Measurements from ENCODE around the gene TRMT2A.

The TRMT2A gene

GRCh38 chr22:20131859-20132685 is 15.0 kb upstream of the TRMT2A start:
- DNase-seq: no peak

GRCh38 chr22:20131597-20131858 is 14.5 kb upstream of the TRMT2A start, which contains the start of gene ZDHHC8:
TSS of gene ZDHHC8 (plus strand) at chr22:20131804. CDS start at chr22:20131948, 144 bp downstream.
- DNase-seq: no peak

- DNase-seq: peak; percentile 83
These were observed 13.9 kb upstream of the TRMT2A start for GRCh38 chr22:20130731-20131596.

- DNase-seq: no peak
These were observed 13.3 kb upstream of the TRMT2A start for GRCh38 chr22:20130319-20130718.

GRCh38 chr22:20129747-20130014 is 12.7 kb upstream of the TRMT2A start:
- no peak for DNase-seq

DNA sequence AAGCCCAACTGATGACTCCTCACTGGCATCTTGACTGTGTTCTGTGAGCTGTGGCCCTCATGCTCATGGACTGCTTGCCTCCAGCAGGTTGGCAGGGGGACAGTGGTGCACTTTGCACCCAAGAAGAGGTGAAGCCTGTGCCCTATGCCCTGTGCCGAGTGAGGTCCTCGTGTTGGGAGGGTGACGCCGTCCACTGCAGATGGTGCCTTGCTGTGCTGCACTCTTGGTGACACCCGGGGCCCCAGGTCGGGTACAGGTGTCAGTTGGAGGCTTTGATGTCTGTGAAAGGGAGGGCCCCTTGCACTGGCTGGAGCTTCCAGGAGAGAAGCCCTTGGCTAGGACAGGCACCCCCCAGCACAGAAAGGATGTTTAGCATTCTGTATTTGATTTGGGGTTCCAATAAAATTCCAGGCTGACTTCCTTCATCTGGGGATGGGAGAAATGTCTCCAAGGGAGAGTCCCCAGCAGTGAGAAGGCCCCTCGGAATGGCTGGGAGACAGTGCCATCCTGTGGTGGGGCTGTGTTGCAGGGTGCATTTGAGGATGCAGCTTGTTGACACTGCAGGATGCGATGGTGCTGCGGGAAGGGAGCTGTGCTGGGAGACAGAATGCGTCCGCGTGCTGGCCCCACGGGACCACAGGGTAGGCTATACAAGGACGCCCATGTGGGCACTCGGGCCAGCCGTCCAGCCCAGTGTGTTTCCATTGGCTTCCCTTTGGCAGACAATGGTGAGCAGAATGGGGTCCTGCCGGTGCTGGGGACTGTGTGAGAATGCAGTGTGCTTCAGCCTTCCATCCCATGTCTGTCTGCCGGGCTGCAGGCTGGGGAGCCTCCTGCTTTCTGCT is 12.1 kb upstream of the TRMT2A start:
- DNase-seq: peak; percentile 78

GRCh38 chr22:20128619-20128901 is 11.5 kb upstream of the TRMT2A start:
- DNase-seq: no peak

- peak; percentile 41 for DNase-seq
These were observed 11.0 kb upstream of the TRMT2A start for GRCh38 chr22:20127869-20128618.

DNA sequence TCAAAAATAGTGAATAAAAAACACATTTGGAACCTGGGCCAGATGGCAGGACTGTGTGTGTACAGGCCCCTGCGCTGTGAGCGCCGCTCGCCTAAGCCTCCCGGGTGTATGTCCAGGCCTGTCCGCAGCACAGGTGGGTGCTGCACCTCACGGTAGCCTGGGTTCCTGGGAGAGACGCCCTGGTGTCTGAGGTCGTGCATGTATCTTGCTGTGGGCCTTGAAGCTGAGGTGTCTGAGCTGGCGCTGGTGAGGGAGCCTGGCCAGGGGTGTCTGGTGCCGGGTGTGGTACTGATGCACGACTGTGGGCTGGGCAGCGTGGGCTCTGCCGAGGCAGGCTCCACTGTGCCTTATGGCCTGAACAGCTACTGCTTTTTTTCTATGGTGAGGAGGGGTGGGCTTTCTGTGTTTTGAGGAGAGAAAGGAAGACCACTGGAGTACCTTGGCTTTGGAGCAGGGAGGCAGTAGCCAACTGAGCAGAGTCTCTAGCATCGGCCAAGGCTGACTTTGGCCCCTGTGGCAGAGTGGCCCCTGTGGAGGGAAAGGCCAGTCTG is 10.4 kb upstream of the TRMT2A start:
- DNase-seq: no peak

DNA sequence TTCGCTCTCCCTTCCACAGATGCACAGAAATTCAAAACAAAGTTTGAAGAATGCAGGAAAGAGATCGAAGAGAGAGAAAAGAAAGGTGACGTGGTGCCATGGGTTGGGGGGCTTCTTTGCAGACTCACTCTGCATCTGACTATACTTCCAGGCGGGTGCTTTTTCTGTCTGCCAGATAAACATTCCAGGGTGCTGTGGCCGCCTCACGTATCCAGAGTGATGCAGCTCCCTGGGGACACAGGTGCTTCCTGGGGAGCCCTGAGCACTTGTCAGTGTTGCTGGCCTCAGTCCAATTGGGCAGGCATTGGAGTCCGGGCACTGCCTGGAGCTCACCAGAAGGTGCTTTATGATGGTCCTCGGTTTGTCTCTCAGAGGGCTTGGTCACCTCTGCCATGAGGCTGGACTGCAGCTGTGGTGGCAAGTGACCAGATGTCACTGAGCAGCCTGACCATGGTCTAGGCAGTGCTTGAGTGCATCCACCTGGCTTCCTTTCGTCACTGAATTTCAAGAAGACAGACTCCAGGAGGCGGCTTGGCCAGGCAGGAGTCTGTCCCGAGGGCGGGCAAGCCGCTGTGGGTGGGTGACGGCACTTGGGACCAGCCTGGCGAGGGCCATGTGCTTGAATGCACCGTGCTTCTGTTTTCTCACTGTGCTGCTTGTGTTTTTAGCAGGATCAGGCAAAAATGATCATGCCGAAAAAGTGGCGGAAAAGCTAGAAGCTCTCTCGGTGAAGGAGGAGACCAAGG is 9.4 kb upstream of the TRMT2A start:
- DNase-seq: no peak

GRCh38 chr22:20125201-20126174 is 8.5 kb upstream of the TRMT2A start:
- no peak for DNase-seq

- DNase-seq: no peak
These were observed 7.2 kb upstream of the TRMT2A start for GRCh38 chr22:20124083-20124787.

GRCh38 chr22:20123366-20124082 is 6.5 kb upstream of the TRMT2A start:
- no peak for DNase-seq

- no peak for DNase-seq
These were observed 4.9 kb upstream of the TRMT2A start for GRCh38 chr22:20121856-20122415.

DNA sequence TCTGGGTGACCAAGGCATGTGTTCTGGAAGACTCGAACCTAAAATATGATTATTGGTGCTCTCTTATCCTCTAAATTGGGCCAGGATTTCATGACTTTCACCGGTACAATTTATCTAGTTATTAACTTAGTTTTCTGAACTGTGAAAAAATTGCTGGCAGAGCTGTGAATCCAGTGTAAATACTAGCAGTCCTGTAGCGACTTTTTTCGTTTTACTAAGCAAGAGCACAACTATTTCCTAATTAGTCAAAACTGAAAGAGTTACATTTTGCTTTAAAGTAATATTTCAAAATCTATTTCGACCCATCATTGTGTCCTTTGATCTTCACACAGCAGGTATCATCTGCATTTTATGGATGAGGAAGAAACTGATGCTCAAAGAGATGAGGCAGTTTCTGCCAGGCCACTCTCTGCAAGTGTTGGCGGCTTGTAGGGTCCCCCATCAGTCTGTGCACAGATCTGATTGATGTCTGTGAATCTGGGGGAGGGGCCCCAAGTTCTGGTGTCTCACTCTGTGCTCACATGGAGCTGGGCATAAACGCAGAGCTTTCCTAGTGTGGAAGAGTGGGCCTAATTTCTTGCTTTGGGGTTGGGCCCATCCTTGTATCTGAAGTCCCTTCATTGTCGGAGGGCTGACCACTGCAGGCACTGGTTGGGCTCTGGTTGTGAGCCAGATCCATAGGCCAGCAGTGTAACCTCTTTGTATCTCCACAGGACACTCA is 1.4 kb upstream of the TRMT2A start:
- DNase-seq: peak; percentile 27

GRCh38 chr22:20117633-20118299 is 740 bp upstream of the TRMT2A start:
- DNase-seq: peak; percentile 35

- peak; percentile 55 for DNase-seq
These were observed 563 bp downstream of the TRMT2A start for GRCh38 chr22:20116376-20116950.
